ENCODE measurements around the gene PKD2L2.
"Not testable (repeated sequence)": the region's sequence is repeated elsewhere in the genome, so short reads cannot be mapped to it uniquely, and the experiment has no call there.

PKD2L2 gene

GRCh38 chr5:137862251-137862650 lies 27.0 kb upstream of the PKD2L2 start:
- H2AK5ac ChIP-seq (ENCODE audit: low read length), result no peak overlapping the region
- H3K27me3 ChIP-seq (ENCODE audit: insufficient read depth, low read length, poor library complexity), result no peaks in the 10 kb centered on the region
- H3K23ac ChIP-seq (ENCODE audit: low read length), result no peak overlapping the region
- no peak overlapping the region for H4K8ac ChIP-seq (ENCODE audit: low read depth, low read length)
- no peaks in the 10 kb centered on the region for H3K79me2 ChIP-seq (ENCODE audit: control insufficient read depth, insufficient read depth, low read length)
- no peak overlapping the region for H3K56ac ChIP-seq (ENCODE audit: low read length)
- H3K4me3 ChIP-seq (ENCODE audit: low read length), result no peak overlapping the region
- WGBS (ENCODE audit: extremely low coverage, insufficient coverage, low lambda C conversion rate), result no CpG with 5 or more reads among the region's 3 CpGs
- H2BK120ac ChIP-seq (ENCODE audit: low read depth, low read length), result no peak overlapping the region
- no peak overlapping the region for H3K4me2 ChIP-seq (ENCODE audit: low read length)
- H3K18ac ChIP-seq (ENCODE audit: low read length), result no peak overlapping the region
- H2BK15ac ChIP-seq (replicated peaks; ENCODE audit: low read depth), result no peak overlapping the region
- no peaks in the 10 kb centered on the region for H3K36me3 ChIP-seq (ENCODE audit: control insufficient read depth, insufficient read depth, low read length)
- H3K4me1 ChIP-seq (ENCODE audit: control insufficient read depth, low read depth, low read length), result no peaks in the 10 kb centered on the region
- no peaks in the 10 kb centered on the region for H3K79me1 ChIP-seq (ENCODE audit: low read length)
- no peak overlapping the region for H2BK5ac ChIP-seq (ENCODE audit: low read length)
- no peak overlapping the region for H3K9ac ChIP-seq (ENCODE audit: low read length)
- H3K4ac ChIP-seq (ENCODE audit: low read depth, low read length), result no peak overlapping the region
- H4K5ac ChIP-seq (ENCODE audit: low read length), result no peak overlapping the region
- no peak for DNase-seq
- no peak overlapping the region for H3K27ac ChIP-seq (ENCODE audit: low read depth, low read length)

GRCh38 chr5:137863653-137864052 lies 25.6 kb upstream of the PKD2L2 start:
- not testable (repeated sequence) for DNase-seq; H3K36me3 ChIP-seq (ENCODE audit: control insufficient read depth, insufficient read depth, low read length); H3K23ac ChIP-seq (ENCODE audit: low read length); H3K4me2 ChIP-seq (ENCODE audit: low read length); H3K4ac ChIP-seq (ENCODE audit: low read depth, low read length); H2AK5ac ChIP-seq (ENCODE audit: low read length); H3K56ac ChIP-seq (ENCODE audit: low read length); H2BK120ac ChIP-seq (ENCODE audit: low read depth, low read length); H3K79me1 ChIP-seq (ENCODE audit: low read length); H2BK15ac ChIP-seq (replicated peaks; ENCODE audit: low read depth); H4K5ac ChIP-seq (ENCODE audit: low read length); H3K79me2 ChIP-seq (ENCODE audit: control insufficient read depth, insufficient read depth, low read length); H4K8ac ChIP-seq (ENCODE audit: low read depth, low read length); H3K9ac ChIP-seq (ENCODE audit: low read length); H3K27ac ChIP-seq (ENCODE audit: low read depth, low read length); H2BK5ac ChIP-seq (ENCODE audit: low read length); H3K18ac ChIP-seq (ENCODE audit: low read length); H3K4me3 ChIP-seq (ENCODE audit: low read length); H3K27me3 ChIP-seq (ENCODE audit: insufficient read depth, low read length, poor library complexity); H3K4me1 ChIP-seq (ENCODE audit: control insufficient read depth, low read depth, low read length)
- no CpG with 5 or more reads among the region's 6 CpGs for WGBS (ENCODE audit: extremely low coverage, insufficient coverage, low lambda C conversion rate)

GRCh38 chr5:137866541-137867388 lies 22.5 kb upstream of the PKD2L2 start:
- Histone ChIP-seq H3K4me2 (ENCODE audit: low read length) (no peak overlapping the region), H2BK15ac (replicated peaks; ENCODE audit: low read depth) (no peak overlapping the region), H3K4ac (ENCODE audit: low read depth, low read length) (no peak overlapping the region), H3K79me2 (ENCODE audit: control insufficient read depth, insufficient read depth, low read length) (no peaks in the 10 kb centered on the region), H3K4me3 (ENCODE audit: low read length) (no peak overlapping the region), H2BK120ac (ENCODE audit: low read depth, low read length) (no peak overlapping the region), H2BK5ac (ENCODE audit: low read length) (no peak overlapping the region), H3K4me1 (ENCODE audit: control insufficient read depth, low read depth, low read length) (no peaks in the 10 kb centered on the region), H3K56ac (ENCODE audit: low read length) (no peak overlapping the region), H3K9ac (ENCODE audit: low read length) (no peak overlapping the region), H3K23ac (ENCODE audit: low read length) (no peak overlapping the region), H3K79me1 (ENCODE audit: low read length) (no peaks in the 10 kb centered on the region), H3K36me3 (ENCODE audit: control insufficient read depth, insufficient read depth, low read length) (no peaks in the 10 kb centered on the region), H3K27me3 (ENCODE audit: insufficient read depth, low read length, poor library complexity) (no peaks in the 10 kb centered on the region), H4K8ac (ENCODE audit: low read depth, low read length) (no peak overlapping the region), H3K18ac (ENCODE audit: low read length) (no peak overlapping the region), H4K5ac (ENCODE audit: low read length) (no peak overlapping the region), H3K27ac (ENCODE audit: low read depth, low read length) (no peak overlapping the region), H2AK5ac (ENCODE audit: low read length) (no peak overlapping the region)
- no peak for DNase-seq
- no CpG with 5 or more reads among the region's 4 CpGs for WGBS (ENCODE audit: extremely low coverage, insufficient coverage, low lambda C conversion rate)

- H3K4ac ChIP-seq (ENCODE audit: low read depth, low read length), result no peak within 1 kb of the TSS
- H3K27me3 ChIP-seq (ENCODE audit: insufficient read depth, low read length, poor library complexity), result no peaks in the 10 kb centered on the region
- no peak within 1 kb of the TSS for H3K9ac ChIP-seq (ENCODE audit: low read length)
- H2AK5ac ChIP-seq (ENCODE audit: low read length), result no peak within 1 kb of the TSS
- H3K36me3 ChIP-seq (ENCODE audit: control insufficient read depth, insufficient read depth, low read length), result no peaks in the 10 kb centered on the region
- H3K23ac ChIP-seq (ENCODE audit: low read length), result no peak within 1 kb of the TSS
- H3K79me2 ChIP-seq (ENCODE audit: control insufficient read depth, insufficient read depth, low read length), result no peaks in the 10 kb centered on the region
- no CpG with 5 or more reads among the region's 3 CpGs for WGBS (ENCODE audit: extremely low coverage, insufficient coverage, low lambda C conversion rate)
- no peak within 1 kb of the TSS for H2BK5ac ChIP-seq (ENCODE audit: low read length)
- H3K4me1 ChIP-seq (ENCODE audit: control insufficient read depth, low read depth, low read length), result no peaks in the 10 kb centered on the region
- no peak within 1 kb of the TSS for H3K56ac ChIP-seq (ENCODE audit: low read length)
- H3K79me1 ChIP-seq (ENCODE audit: low read length), result no peaks in the 10 kb centered on the region
- H3K27ac ChIP-seq (ENCODE audit: low read depth, low read length), result no peak within 1 kb of the TSS
- H4K8ac ChIP-seq (ENCODE audit: low read depth, low read length), result no peak within 1 kb of the TSS
- H3K4me3 ChIP-seq (ENCODE audit: low read length), result no peak within 1 kb of the TSS
- H2BK15ac ChIP-seq (replicated peaks; ENCODE audit: low read depth), result no peak within 1 kb of the TSS
- no peak within 1 kb of the TSS for H3K18ac ChIP-seq (ENCODE audit: low read length)
- no peak within 1 kb of the TSS for H4K5ac ChIP-seq (ENCODE audit: low read length)
- no peak within 1 kb of the TSS for H2BK120ac ChIP-seq (ENCODE audit: low read depth, low read length)
- peak; percentile 36 for DNase-seq
- H3K4me2 ChIP-seq (ENCODE audit: low read length), result no peak within 1 kb of the TSS
Measured at GRCh38 chr5:137867664-137868063, 21.6 kb upstream of the PKD2L2 start, which contains the start of gene MYOT. Gene MYOT (plus strand): TSS chr5:137867860. CDS start chr5:137870652, 2,792 bp downstream.

GRCh38 chr5:137870647-137871339 lies 18.5 kb upstream of the PKD2L2 start:
- no peak overlapping the region for H2BK5ac ChIP-seq (ENCODE audit: low read length)
- H3K4me1 ChIP-seq (ENCODE audit: control insufficient read depth, low read depth, low read length), result no peaks in the 10 kb centered on the region
- 100% methylated on average over 1 of the region's 7 CpGs for WGBS (ENCODE audit: extremely low coverage, insufficient coverage, low lambda C conversion rate)
- H3K9ac ChIP-seq (ENCODE audit: low read length), result no peak overlapping the region
- no peaks in the 10 kb centered on the region for H3K36me3 ChIP-seq (ENCODE audit: control insufficient read depth, insufficient read depth, low read length)
- H4K8ac ChIP-seq (ENCODE audit: low read depth, low read length), result no peak overlapping the region
- no peak overlapping the region for H3K4me3 ChIP-seq (ENCODE audit: low read length)
- H3K4me2 ChIP-seq (ENCODE audit: low read length), result no peak overlapping the region
- no peak for DNase-seq
- no peak overlapping the region for H3K27ac ChIP-seq (ENCODE audit: low read depth, low read length)
- no peak overlapping the region for H2BK120ac ChIP-seq (ENCODE audit: low read depth, low read length)
- H3K79me1 ChIP-seq (ENCODE audit: low read length), result no peaks in the 10 kb centered on the region
- no peak overlapping the region for H3K4ac ChIP-seq (ENCODE audit: low read depth, low read length)
- H3K18ac ChIP-seq (ENCODE audit: low read length), result no peak overlapping the region
- no peak overlapping the region for H4K5ac ChIP-seq (ENCODE audit: low read length)
- H3K79me2 ChIP-seq (ENCODE audit: control insufficient read depth, insufficient read depth, low read length), result no peaks in the 10 kb centered on the region
- H3K27me3 ChIP-seq (ENCODE audit: insufficient read depth, low read length, poor library complexity), result no peaks in the 10 kb centered on the region
- H3K56ac ChIP-seq (ENCODE audit: low read length), result no peak overlapping the region
- H2AK5ac ChIP-seq (ENCODE audit: low read length), result no peak overlapping the region
- H3K23ac ChIP-seq (ENCODE audit: low read length), result no peak overlapping the region
- H2BK15ac ChIP-seq (replicated peaks; ENCODE audit: low read depth), result no peak overlapping the region

All from mesendoderm (in vitro differentiated cells).